ENCODE data around the gene KBTBD12.

The KBTBD12 gene

GRCh38 chr3:128021768-128022372, 106.8 kb downstream of the KBTBD12 start:
- DNase-seq, result no peak

- no peak for DNase-seq
Observed at GRCh38 chr3:128033102-128033501, 118.1 kb downstream of the KBTBD12 start.

- DNase-seq, result no peak
Observed at GRCh38 chr3:128036119-128036518, 121.1 kb downstream of the KBTBD12 start.
